HL-60 (cell line): Measurements from ENCODE around the gene PLPPR1.
"Not testable (repeated sequence)": the region's sequence is repeated elsewhere in the genome, so short reads cannot be mapped to it uniquely, and the experiment has no call there.

Source experiments
- DNase-seq, 2 experiments: peaks; one replicate each; pipeline ENCODE4 v3.0.0-alpha.2; 2010 to 2020; ENCODE audit warnings: low read depth in 1 of 2, low spot score in 1 of 2
- H3K27ac ChIP-seq: fragments of 250-450 bp; sonication (Bioruptor Pico); replicated peaks from 2 replicates; pipeline ENCODE4 v1.5.1; 2020; ENCODE audit warnings: mild to moderate bottlenecking, moderate library complexity
- H3K27me3 ChIP-seq: fragments of 250-450 bp; sonication (Bioruptor Pico); 2 replicates; pipeline ENCODE4 v1.5.1; 2021; ENCODE audit warnings: mild to moderate bottlenecking, moderate library complexity; ENCODE audit not compliant: insufficient read depth, poor library complexity, severe bottlenecking
- H3K4me3 ChIP-seq: replicated peaks from 2 replicates; pipeline ENCODE4 v1.5.1; 2011; ENCODE audit warnings: mild to moderate bottlenecking, control low read depth, low read length; ENCODE audit not compliant: insufficient read depth
- GABPA ChIP-seq: IDR thresholded peaks from 2 replicates; pipeline ENCODE4 v1.6.1; 2012; ENCODE audit warnings: low read depth
- POLR2AphosphoS5 ChIP-seq: IDR thresholded peaks from 2 replicates; pipeline ENCODE4 v1.6.1; 2012; ENCODE audit warnings: low read depth
- SPI1 ChIP-seq: IDR thresholded peaks from 2 replicates; pipeline ENCODE4 v1.6.1; 2012; ENCODE audit warnings: low read depth, mild to moderate bottlenecking, borderline replicate concordance
- TF ChIP-seq, protein P1 (sequence below): IDR thresholded peaks from one replicate; pipeline ENCODE4 v1.5.1; 2011; ENCODE audit warnings: low read length, control low read depth, inconsistent platforms; ENCODE audit not compliant: insufficient read depth
- TF ChIP-seq, protein P2 (sequence below): IDR thresholded peaks from 2 replicates; pipeline ENCODE4 v1.6.1; 2012; ENCODE audit warnings: low read depth; ENCODE audit not compliant: insufficient replicate concordance

The PLPPR1 gene

DNA sequence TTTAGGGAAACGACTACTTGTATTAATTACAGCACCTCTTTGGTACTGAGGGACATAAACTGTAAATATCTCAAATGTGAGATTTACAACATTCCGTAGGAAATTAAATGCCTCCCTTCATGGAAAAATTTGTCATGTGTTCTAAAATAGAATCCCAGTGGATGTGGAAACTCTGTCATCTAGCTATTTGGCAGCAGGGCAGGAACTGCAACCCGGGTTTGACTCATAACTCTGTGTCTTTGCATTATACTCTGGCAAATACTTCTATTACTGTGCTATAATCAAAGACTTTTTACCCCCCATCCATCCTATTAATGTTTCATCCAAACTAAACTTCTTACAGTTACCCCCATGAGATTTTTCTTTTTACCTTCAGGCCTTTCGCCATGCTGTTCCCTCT lies 6.6 kb downstream of the PLPPR1 start:
- Histone ChIP-seq H3K27ac (no peak overlapping the region), H3K4me3 (no peak overlapping the region), H3K27me3 (peaks cover 19% of the 10 kb centered on the region)
- TF ChIP-seq, protein P1, sequence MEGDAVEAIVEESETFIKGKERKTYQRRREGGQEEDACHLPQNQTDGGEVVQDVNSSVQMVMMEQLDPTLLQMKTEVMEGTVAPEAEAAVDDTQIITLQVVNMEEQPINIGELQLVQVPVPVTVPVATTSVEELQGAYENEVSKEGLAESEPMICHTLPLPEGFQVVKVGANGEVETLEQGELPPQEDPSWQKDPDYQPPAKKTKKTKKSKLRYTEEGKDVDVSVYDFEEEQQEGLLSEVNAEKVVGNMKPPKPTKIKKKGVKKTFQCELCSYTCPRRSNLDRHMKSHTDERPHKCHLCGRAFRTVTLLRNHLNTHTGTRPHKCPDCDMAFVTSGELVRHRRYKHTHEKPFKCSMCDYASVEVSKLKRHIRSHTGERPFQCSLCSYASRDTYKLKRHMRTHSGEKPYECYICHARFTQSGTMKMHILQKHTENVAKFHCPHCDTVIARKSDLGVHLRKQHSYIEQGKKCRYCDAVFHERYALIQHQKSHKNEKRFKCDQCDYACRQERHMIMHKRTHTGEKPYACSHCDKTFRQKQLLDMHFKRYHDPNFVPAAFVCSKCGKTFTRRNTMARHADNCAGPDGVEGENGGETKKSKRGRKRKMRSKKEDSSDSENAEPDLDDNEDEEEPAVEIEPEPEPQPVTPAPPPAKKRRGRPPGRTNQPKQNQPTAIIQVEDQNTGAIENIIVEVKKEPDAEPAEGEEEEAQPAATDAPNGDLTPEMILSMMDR: no peak
- TF ChIP-seq POLR2AphosphoS5: no peak
- TF ChIP-seq SPI1: no peak
- TF ChIP-seq, protein P2, sequence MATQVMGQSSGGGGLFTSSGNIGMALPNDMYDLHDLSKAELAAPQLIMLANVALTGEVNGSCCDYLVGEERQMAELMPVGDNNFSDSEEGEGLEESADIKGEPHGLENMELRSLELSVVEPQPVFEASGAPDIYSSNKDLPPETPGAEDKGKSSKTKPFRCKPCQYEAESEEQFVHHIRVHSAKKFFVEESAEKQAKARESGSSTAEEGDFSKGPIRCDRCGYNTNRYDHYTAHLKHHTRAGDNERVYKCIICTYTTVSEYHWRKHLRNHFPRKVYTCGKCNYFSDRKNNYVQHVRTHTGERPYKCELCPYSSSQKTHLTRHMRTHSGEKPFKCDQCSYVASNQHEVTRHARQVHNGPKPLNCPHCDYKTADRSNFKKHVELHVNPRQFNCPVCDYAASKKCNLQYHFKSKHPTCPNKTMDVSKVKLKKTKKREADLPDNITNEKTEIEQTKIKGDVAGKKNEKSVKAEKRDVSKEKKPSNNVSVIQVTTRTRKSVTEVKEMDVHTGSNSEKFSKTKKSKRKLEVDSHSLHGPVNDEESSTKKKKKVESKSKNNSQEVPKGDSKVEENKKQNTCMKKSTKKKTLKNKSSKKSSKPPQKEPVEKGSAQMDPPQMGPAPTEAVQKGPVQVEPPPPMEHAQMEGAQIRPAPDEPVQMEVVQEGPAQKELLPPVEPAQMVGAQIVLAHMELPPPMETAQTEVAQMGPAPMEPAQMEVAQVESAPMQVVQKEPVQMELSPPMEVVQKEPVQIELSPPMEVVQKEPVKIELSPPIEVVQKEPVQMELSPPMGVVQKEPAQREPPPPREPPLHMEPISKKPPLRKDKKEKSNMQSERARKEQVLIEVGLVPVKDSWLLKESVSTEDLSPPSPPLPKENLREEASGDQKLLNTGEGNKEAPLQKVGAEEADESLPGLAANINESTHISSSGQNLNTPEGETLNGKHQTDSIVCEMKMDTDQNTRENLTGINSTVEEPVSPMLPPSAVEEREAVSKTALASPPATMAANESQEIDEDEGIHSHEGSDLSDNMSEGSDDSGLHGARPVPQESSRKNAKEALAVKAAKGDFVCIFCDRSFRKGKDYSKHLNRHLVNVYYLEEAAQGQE: no peak
- no peak for TF ChIP-seq GABPA
- no peak for DNase-seq

DNA sequence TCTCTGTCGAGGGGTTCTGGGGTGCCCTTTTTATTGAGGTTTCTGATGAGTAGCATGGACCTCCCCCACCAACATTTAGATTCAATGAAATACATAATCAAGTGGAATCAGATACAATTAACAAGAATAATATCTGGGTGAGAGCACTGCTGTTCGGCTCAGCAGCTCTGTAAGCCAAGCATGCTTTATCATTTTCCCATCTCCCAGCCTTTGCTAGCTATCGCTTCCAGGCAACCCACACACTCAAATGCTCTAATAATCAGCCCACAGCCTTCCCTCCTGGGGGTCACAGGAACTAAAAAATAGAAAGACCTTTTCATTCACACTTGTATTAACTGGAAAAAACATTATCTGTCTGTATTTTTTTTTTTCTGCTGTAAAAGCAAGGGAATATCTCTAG lies 8.9 kb downstream of the PLPPR1 start:
- TF ChIP-seq, protein P1: no peak
- TF ChIP-seq GABPA: no peak
- no peak for TF ChIP-seq POLR2AphosphoS5
- no peak for TF ChIP-seq SPI1
- TF ChIP-seq, protein P2: no peak
- DNase-seq: no peak
- Histone ChIP-seq H3K4me3 (no peak overlapping the region), H3K27me3 (peaks cover 3% of the 10 kb centered on the region), H3K27ac (no peak overlapping the region)

DNA sequence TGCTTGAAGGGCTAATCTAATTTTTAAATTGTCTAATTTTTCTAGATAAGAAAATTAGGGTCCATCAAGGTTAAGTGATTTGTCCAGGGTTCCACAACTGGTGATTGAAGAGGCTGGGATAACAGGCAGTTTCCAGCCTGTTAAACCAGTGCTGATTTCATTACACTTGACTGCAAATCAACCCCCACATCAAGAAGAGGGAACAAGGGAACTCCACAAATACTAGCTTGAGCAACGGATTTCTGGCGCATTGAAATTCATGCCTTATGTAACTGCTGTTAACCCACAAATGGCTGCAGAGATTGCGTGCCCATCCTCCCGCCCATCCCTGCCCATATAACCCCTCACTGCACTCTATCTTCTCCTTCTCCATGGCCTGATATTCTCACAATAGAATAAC lies 10.0 kb downstream of the PLPPR1 start:
- DNase-seq: no peak
- Histone ChIP-seq H3K4me3 (no peak overlapping the region), H3K27ac (no peak overlapping the region), H3K27me3 (no peaks in the 10 kb centered on the region)
- TF ChIP-seq POLR2AphosphoS5 (no peak), GABPA (no peak), SPI1 (no peak)
- TF ChIP-seq, protein P2: no peak
- TF ChIP-seq, protein P1: no peak

DNA sequence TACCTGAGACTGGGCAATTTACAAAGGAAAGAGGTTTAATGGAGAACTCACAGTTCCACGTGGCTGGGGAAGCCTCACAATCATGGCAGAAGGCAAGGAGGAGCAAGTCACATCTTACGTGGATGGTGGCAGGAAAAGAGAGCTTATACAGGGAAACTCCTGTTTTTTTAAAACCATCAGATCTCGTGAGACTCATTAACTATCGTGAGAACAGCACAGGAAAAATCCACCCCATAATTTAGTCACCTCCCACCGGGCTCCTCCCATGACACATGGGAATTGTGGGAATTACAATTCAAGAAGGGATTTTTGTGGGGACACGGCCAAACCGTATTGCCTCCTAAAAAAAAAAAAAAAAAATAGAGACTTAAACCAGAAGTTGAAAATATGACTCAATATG lies 11.1 kb downstream of the PLPPR1 start:
- not testable (repeated sequence) for H3K4me3 ChIP-seq, DNase-seq, H3K27me3 ChIP-seq, H3K27ac ChIP-seq
